Stimulated activated CD4-positive, alpha-beta T cell treated with anti-CD3 and anti-CD28 coated beads, Interleukin-1b, Interleukin-23, amount 100 ng/mL, for 24 hours (primary cell): Measurements from ENCODE around the gene DENND5A.
"Not testable (repeated sequence)": the region's sequence is repeated elsewhere in the genome, so short reads cannot be mapped to it uniquely, and the experiment has no call there.

Experiments used
- DNase-seq, 4 experiments: peaks; one replicate each; pipeline ENCODE4 v3.0.0-alpha.2; 2020; ENCODE audit warnings: low read depth in 4 of 4, low spot score in 1 of 4

Gene DENND5A

GRCh38 chr11:9178716-9179115 lies 86.4 kb downstream of the DENND5A start:
- no peak for DNase-seq

- no peak for DNase-seq
These were observed 87.6 kb downstream of the DENND5A start for GRCh38 chr11:9177438-9178091.

GRCh38 chr11:9176550-9176949 lies 88.6 kb downstream of the DENND5A start:
- no peak for DNase-seq

- DNase-seq, result no peak
These were observed 89.0 kb downstream of the DENND5A start for GRCh38 chr11:9176136-9176535.

GRCh38 chr11:9172389-9172788 lies 92.8 kb downstream of the DENND5A start:
- no peak for DNase-seq

- no peak for DNase-seq
These were observed 94.7 kb downstream of the DENND5A start for GRCh38 chr11:9170450-9170849.

- no peak for DNase-seq
These were observed 95.4 kb downstream of the DENND5A start for GRCh38 chr11:9169595-9170295.

GRCh38 chr11:9161991-9162390 lies 103.2 kb downstream of the DENND5A start:
- not testable (repeated sequence) for DNase-seq

- no peak for DNase-seq
These were observed 105.0 kb downstream of the DENND5A start for GRCh38 chr11:9160166-9160565.

- DNase-seq, result no peak
These were observed 106.2 kb downstream of the DENND5A start for GRCh38 chr11:9158898-9159391.

GRCh38 chr11:9155930-9156329 lies 109.2 kb downstream of the DENND5A start:
- DNase-seq, result no peak

- no peak for DNase-seq
These were observed 111.5 kb downstream of the DENND5A start for GRCh38 chr11:9153651-9154050.

- DNase-seq, result no peak
These were observed 113.5 kb downstream of the DENND5A start for GRCh38 chr11:9151631-9152030.

- DNase-seq, result no peak
These were observed 114.2 kb downstream of the DENND5A start for GRCh38 chr11:9150926-9151325.

GRCh38 chr11:9150501-9150900 lies 114.6 kb downstream of the DENND5A start:
- DNase-seq, result no peak

GRCh38 chr11:9148727-9149126 lies 116.4 kb downstream of the DENND5A start:
- no peak for DNase-seq

GRCh38 chr11:9148035-9148434 lies 117.1 kb downstream of the DENND5A start:
- no peak for DNase-seq

- DNase-seq, result no peak
These were observed 118.7 kb downstream of the DENND5A start for GRCh38 chr11:9146477-9146876.

GRCh38 chr11:9145283-9145682 lies 119.9 kb downstream of the DENND5A start:
- no peak for DNase-seq

GRCh38 chr11:9144828-9145227 lies 120.3 kb downstream of the DENND5A start:
- no peak for DNase-seq

GRCh38 chr11:9143721-9144120 lies 121.4 kb downstream of the DENND5A start:
- no peak for DNase-seq

- DNase-seq, result no peak
These were observed 122.4 kb downstream of the DENND5A start for GRCh38 chr11:9142732-9143131.

GRCh38 chr11:9141186-9141585 lies 124.0 kb downstream of the DENND5A start:
- no peak for DNase-seq
